SK-N-SH (cell line): ENCODE results near the gene DQX1.

ENCODE experiments used
- CTCF ChIP-seq: fragments of 200-600 bp; sonication (generic); IDR thresholded peaks from 2 replicates; pipeline ENCODE4 v1.6.1; 2017; ENCODE audit warnings: antibody characterized with exemption, mild to moderate bottlenecking, moderate library complexity
- EP300 ChIP-seq, 2 experiments: IDR thresholded peaks; 2 replicates each; pipeline versions ENCODE4 v1.4.0 to v1.6.1; 2012; ENCODE audit warnings: borderline replicate concordance in 1 of 2, low read depth in 1 of 2, low read length in 1 of 2
- EZH2phosphoT487 ChIP-seq: fragments of 200-600 bp; sonication (generic); IDR thresholded peaks from 2 replicates; pipeline ENCODE4 v1.6.1; 2017; ENCODE audit warnings: low read depth, mixed run types, mild to moderate bottlenecking, antibody characterized with exemption, moderate library complexity, borderline replicate concordance
- GABPA ChIP-seq: IDR thresholded peaks from 2 replicates; pipeline ENCODE4 v1.4.0; 2012; ENCODE audit warnings: low read depth, mild to moderate bottlenecking
- MEF2A ChIP-seq: IDR thresholded peaks from 2 replicates; pipeline ENCODE4 v1.4.0; 2012; ENCODE audit warnings: low read depth, borderline replicate concordance
- POLR2AphosphoS5 ChIP-seq: IDR thresholded peaks from 2 replicates; pipeline ENCODE4 v1.6.1; 2012; ENCODE audit warnings: low read depth, low read length
- RCOR1 ChIP-seq: fragments of 150-350 bp; IDR thresholded peaks from 2 replicates; pipeline ENCODE4 v1.6.1; 2017; ENCODE audit warnings: antibody characterized with exemption, low read length
- REST ChIP-seq: IDR thresholded peaks from 2 replicates; pipeline ENCODE4 v1.6.1; 2012; ENCODE audit warnings: mild to moderate bottlenecking, low read depth, low read length, moderate library complexity
- SIN3A ChIP-seq: IDR thresholded peaks from 2 replicates; pipeline ENCODE4 v1.6.1; 2012; ENCODE audit warnings: low read depth, mild to moderate bottlenecking, low read length, moderate library complexity, borderline replicate concordance
- SMC3 ChIP-seq: IDR thresholded peaks from 2 replicates; pipeline ENCODE4 v1.6.1; 2012; ENCODE audit warnings: low read depth, low read length, improper control_type of control experiment

GRCh38 chr2:74540291-74540690 lies 14.3 kb upstream of the DQX1 start:
- TF ChIP-seq CTCF (no peak), EZH2phosphoT487 (no peak), POLR2AphosphoS5 (no peak), SIN3A (no peak), SMC3 (no peak), MEF2A (no peak), GABPA (no peak), RCOR1 (no peak), REST (no peak), EP300 (IDR thresholded peaks at IDR 0.05; ENCODE audit: borderline replicate concordance in 1 of 2, low read depth in 1 of 2, low read length in 1 of 2) (no peak)
